GM23248 (cell line): ENCODE results near the gene LTB. TPM values are rescaled to one million over a fixed set of nuclear protein-coding genes. Genes with fewer than 3 reads are reported as not detected.

Source experiments
- DNase-seq: peaks from one replicate; pipeline ENCODE4 v3.0.0-alpha.2; 2015
- H2AFZ ChIP-seq: fragments of 200-600 bp; sonication (generic); 2 replicates; pipeline ENCODE4 v1.6.1; 2016; ENCODE audit warnings: antibody characterized with exemption
- H3F3A ChIP-seq: fragments of 200-600 bp; sonication (generic); 2 replicates; pipeline ENCODE4 v1.6.1; 2016; ENCODE audit warnings: mild to moderate bottlenecking, antibody characterized with exemption, mixed run types; ENCODE audit not compliant: insufficient read depth
- H3K27ac ChIP-seq: fragments of 200-600 bp; sonication (generic); 2 replicates; pipeline ENCODE4 v1.5.1; 2016; ENCODE audit warnings: mild to moderate bottlenecking
- H3K27me3 ChIP-seq: fragments of 200-600 bp; sonication (generic); replicated peaks from 2 replicates; pipeline ENCODE4 v1.6.1; 2016; ENCODE audit warnings: mild to moderate bottlenecking; ENCODE audit not compliant: insufficient read depth
- H3K36me3 ChIP-seq: fragments of 200-600 bp; sonication (generic); 2 replicates; pipeline ENCODE4 v1.6.1; 2016; ENCODE audit warnings: low read depth, mild to moderate bottlenecking
- H3K4me1 ChIP-seq: fragments of 200-600 bp; sonication (generic); 2 replicates; pipeline ENCODE4 v1.6.1; 2016; ENCODE audit warnings: mild to moderate bottlenecking; ENCODE audit not compliant: insufficient read depth
- H3K4me2 ChIP-seq: fragments of 200-600 bp; sonication (generic); one replicate; pipeline ENCODE4 v1.6.1; 2016; ENCODE audit warnings: mild to moderate bottlenecking; ENCODE audit not compliant: unreplicated experiment
- H3K4me3 ChIP-seq: fragments of 200-600 bp; sonication (generic); 2 replicates; pipeline ENCODE4 v1.5.1; 2016; ENCODE audit warnings: mild to moderate bottlenecking
- H3K79me2 ChIP-seq: fragments of 200-600 bp; sonication (generic); 2 replicates; pipeline ENCODE4 v1.6.1; 2016; ENCODE audit warnings: mild to moderate bottlenecking; ENCODE audit not compliant: insufficient read depth
- H3K9ac ChIP-seq: fragments of 200-600 bp; sonication (generic); 2 replicates; pipeline ENCODE4 v1.6.1; 2016; ENCODE audit warnings: mild to moderate bottlenecking
- H3K9me2 ChIP-seq: fragments of 200-600 bp; sonication (generic); 2 replicates; pipeline ENCODE4 v1.6.1; 2016; ENCODE audit warnings: mixed run types, mild to moderate bottlenecking, moderate library complexity; ENCODE audit not compliant: insufficient read depth
- H3K9me3 ChIP-seq: fragments of 200-600 bp; sonication (generic); one replicate; pipeline ENCODE4 v1.6.1; 2017; ENCODE audit warnings: low read depth
- H4K20me1 ChIP-seq: fragments of 200-600 bp; sonication (generic); 2 replicates; pipeline ENCODE4 v1.6.0; 2016; ENCODE audit not compliant: insufficient read depth
- EZH2 ChIP-seq: fragments of 200-600 bp; sonication (generic); IDR thresholded peaks from 2 replicates; pipeline ENCODE4 v1.6.1; 2018; ENCODE audit warnings: antibody characterized with exemption, mild to moderate bottlenecking; ENCODE audit not compliant: insufficient read depth, poor library complexity, severe bottlenecking
- EZH2phosphoT487 ChIP-seq: fragments of 200-600 bp; sonication (generic); IDR thresholded peaks from 2 replicates; pipeline ENCODE4 v1.6.1; 2018; ENCODE audit warnings: antibody characterized with exemption, moderate library complexity, mild to moderate bottlenecking, low read depth; ENCODE audit not compliant: insufficient read depth
- WGBS, 2 experiments: methylation state at CpG; one replicate each; pipeline ENCODE4 v1.1.6; 2015 to 2017; ENCODE audit warnings: low lambda C conversion rate in 2 of 2, low coverage in 1 of 2; ENCODE audit errors: missing lambda C conversion rate in 2 of 2; 5-methylcytosine and 5-hydroxymethylcytosine counted together
- in situ Hi-C: fragments of 300-500 bp; cut with MboI; formaldehyde crosslinking; loops from 2 replicates; pipeline ENCODE4 v1.15.0; 2020
- polyA plus RNA-seq: library from polyadenylated mRNA; unstranded; fragments of >200 nt; fragmentation: Nextera tagmentation; extraction: Ambion mirVana; gene quantifications from 2 replicates; pipeline ENCODE4 v1.2.1, GENCODE V29; 2016
- total RNA-seq: library from RNA; depleted of rRNA; stranded (reverse); fragments of >200 nt; shearing (Covaris generic); gene quantifications from 2 replicates; pipeline ENCODE4 v1.2.3, GENCODE V29; 2014

The LTB gene
- total and polyA plus RNA-seq, 2 experiments from 2014 or later: not detected

- Histone ChIP-seq H3K4me1 (0 out of 2 replicates have a peak, but pooled peaks cover 14% of the 10 kb centered on the region), H3K9me3 (no peaks in the 10 kb centered on the region), H4K20me1 (peaks cover 7% of the 10 kb centered on the region; the same call in 1 of the 2 replicates), H3K4me3 (peak overlapping the region; percentile 95), H3K79me2 (peaks cover 45% of the 10 kb centered on the region), H3K9me2 (no peaks in the 10 kb centered on the region), H3K27me3 (no peaks in the 10 kb centered on the region), H3K36me3 (peaks cover 20% of the 10 kb centered on the region), H3F3A (peaks cover 20% of the 10 kb centered on the region), H3K27ac (peak overlapping the region; percentile 97), H2AFZ (peak overlapping the region; percentile 78), H3K4me2 (peak overlapping the region; percentile 99), H3K9ac (peak overlapping the region; percentile 99)
- WGBS, 2 experiments: 0 to 1% methylated on average over 34 to 50 of the region's 50 CpGs
- in situ Hi-C loops: no loop called here
- DNase-seq: peak; percentile 100
- no peak for TF ChIP-seq EZH2
- no peak for TF ChIP-seq EZH2phosphoT487
Measured at GRCh38 chr6:31619805-31620585, 37.8 kb upstream of the LTB start.

GRCh38 chr6:31617010-31617409, 34.8 kb upstream of the LTB start:
- peaks cover 15% of the 10 kb centered on the region for H3K79me2 ChIP-seq
- DNase-seq: no peak
- no peak overlapping the region for H3K27ac ChIP-seq
- no peaks in the 10 kb centered on the region for H3K9me3 ChIP-seq
- no peaks in the 10 kb centered on the region for H3K36me3 ChIP-seq
- no peaks in the 10 kb centered on the region for H3K27me3 ChIP-seq
- 0 out of 2 replicates have a peak, but pooled peaks cover 4% of the 10 kb centered on the region for H3K4me1 ChIP-seq
- H3F3A ChIP-seq: peaks cover 19% of the 10 kb centered on the region
- in situ Hi-C loops: no loop called here
- H3K4me2 ChIP-seq: no peak overlapping the region
- no peaks in the 10 kb centered on the region for H4K20me1 ChIP-seq
- WGBS, 2 experiments: 73 to 75% methylated on average over 2 of the region's 2 CpGs
- no peak overlapping the region for H3K4me3 ChIP-seq
- H3K9ac ChIP-seq: no peak overlapping the region
- TF ChIP-seq EZH2 (no peak), EZH2phosphoT487 (no peak)
- no peaks in the 10 kb centered on the region for H3K9me2 ChIP-seq
- H2AFZ ChIP-seq: no peak overlapping the region

- no peak overlapping the region for H3K9ac ChIP-seq
- H3K27me3 ChIP-seq: no peaks in the 10 kb centered on the region
- H4K20me1 ChIP-seq: no peaks in the 10 kb centered on the region
- H3K4me2 ChIP-seq: no peak overlapping the region
- no peak overlapping the region for H2AFZ ChIP-seq
- no peaks in the 10 kb centered on the region for H3K4me1 ChIP-seq
- TF ChIP-seq EZH2phosphoT487: no peak
- no peak for TF ChIP-seq EZH2
- peaks cover 2% of the 10 kb centered on the region for H3K79me2 ChIP-seq
- no peak for DNase-seq
- peaks cover 10% of the 10 kb centered on the region for H3F3A ChIP-seq
- no peaks in the 10 kb centered on the region for H3K9me2 ChIP-seq
- no peak overlapping the region for H3K4me3 ChIP-seq
- in situ Hi-C loops: no loop called here
- 54 to 58% methylated on average over 7 of the region's 7 CpGs for WGBS, 2 experiments
- no peak overlapping the region for H3K27ac ChIP-seq
- no peaks in the 10 kb centered on the region for H3K36me3 ChIP-seq
- H3K9me3 ChIP-seq: no peaks in the 10 kb centered on the region
Measured at GRCh38 chr6:31615748-31616147, 33.5 kb upstream of the LTB start.

GRCh38 chr6:31614684-31615578, 32.7 kb upstream of the LTB start, which contains the start of gene AIF1:
Gene AIF1 (plus strand): TSS chr6:31615234. CDS start chr6:31615330, 96 bp downstream.
- Histone ChIP-seq H3K4me1 (no peaks in the 10 kb centered on the region), H3K79me2 (no peaks in the 10 kb centered on the region), H3K9me3 (no peaks in the 10 kb centered on the region), H3K36me3 (no peaks in the 10 kb centered on the region), H3K9me2 (no peaks in the 10 kb centered on the region), H3F3A (peaks cover 10% of the 10 kb centered on the region), H2AFZ (no peak within 1 kb of the TSS), H3K27ac (no peak within 1 kb of the TSS), H3K27me3 (no peaks in the 10 kb centered on the region), H3K9ac (no peak within 1 kb of the TSS), H3K4me2 (no peak within 1 kb of the TSS), H4K20me1 (no peaks in the 10 kb centered on the region), H3K4me3 (no peak within 1 kb of the TSS)
- TF ChIP-seq EZH2 (no peak), EZH2phosphoT487 (no peak)
- in situ Hi-C loops: no loop called here
- no peak for DNase-seq
- WGBS, 2 experiments: 59 to 68% methylated on average over 6 of the region's 6 CpGs
